ENCODE data around the gene CCL4.
"Not testable (repeated sequence)": the region's sequence is repeated elsewhere in the genome, so short reads cannot be mapped to it uniquely, and the experiment has no call there.

Gene CCL4

GRCh38 chr17:36103401-36103975 lies at the start of gene CCL4:
CCL4 (plus strand) TSS chr17:36103827; CDS start chr17:36103906, 79 bp downstream.
- not testable (repeated sequence) for DNase-seq (ENCODE audit: low read depth, low spot score)

GRCh38 chr17:36055171-36055570 lies 48.5 kb upstream of the CCL4 start:
- no peak for DNase-seq (ENCODE audit: low read depth, low spot score)

GRCh38 chr17:36055921-36056520 lies 47.6 kb upstream of the CCL4 start:
- no peak for DNase-seq (ENCODE audit: low read depth, low spot score)

DNA sequence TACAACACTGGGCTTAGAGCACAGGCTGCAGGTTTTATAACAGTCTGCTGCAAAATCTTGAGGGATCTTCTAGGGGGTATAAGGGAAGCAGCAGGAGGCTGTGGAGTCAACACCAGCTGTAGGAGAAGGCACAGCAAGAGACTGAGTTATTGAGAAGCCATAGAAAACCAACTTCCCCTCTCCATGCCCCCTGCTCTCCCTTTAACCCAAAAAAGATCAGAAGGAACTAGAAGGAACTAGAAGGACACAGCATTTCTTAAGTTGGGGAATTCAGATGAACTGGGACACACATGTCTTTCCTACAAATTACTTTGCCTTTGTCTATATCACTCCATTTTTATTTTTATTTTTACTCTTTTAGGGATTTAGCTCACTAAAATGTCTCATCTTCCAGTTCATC lies 45.7 kb upstream of the CCL4 start:
- DNase-seq (ENCODE audit: low read depth, low spot score): no peak

GRCh38 chr17:36059406-36059805 lies 44.2 kb upstream of the CCL4 start:
- DNase-seq (ENCODE audit: low read depth, low spot score): no peak

- no peak for DNase-seq (ENCODE audit: low read depth, low spot score)
Measured at GRCh38 chr17:36060816-36061215, 42.8 kb upstream of the CCL4 start.

- DNase-seq (ENCODE audit: low read depth, low spot score): no peak
Measured at GRCh38 chr17:36063786-36064541, 39.7 kb upstream of the CCL4 start, which contains the start of gene CCL18. CCL18 (plus strand) TSS chr17:36064272; CDS start chr17:36064343, 71 bp downstream.

GRCh38 chr17:36066365-36066985 lies 37.2 kb upstream of the CCL4 start:
- DNase-seq (ENCODE audit: low read depth, low spot score): no peak

- no peak for DNase-seq (ENCODE audit: low read depth, low spot score)
Measured at GRCh38 chr17:36068524-36068923, 35.1 kb upstream of the CCL4 start.

DNA sequence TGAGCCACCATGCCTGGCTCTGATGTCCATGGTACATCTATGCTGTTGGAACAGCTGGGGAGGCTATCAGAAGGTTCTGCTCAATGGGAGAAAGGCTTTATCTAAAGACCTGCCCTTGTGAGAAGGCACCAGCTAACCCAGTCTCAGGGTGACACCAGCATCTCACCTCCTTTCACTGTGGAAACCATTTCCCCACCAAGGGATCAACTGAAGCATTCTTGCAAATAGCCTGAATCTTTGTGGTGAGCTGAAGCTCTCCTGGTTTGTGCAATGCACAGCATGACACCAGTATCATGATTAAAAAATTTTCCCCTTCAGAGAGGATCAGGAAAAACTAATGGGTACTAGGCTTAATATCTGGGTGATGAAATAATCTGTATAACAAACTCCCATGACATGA lies 34.5 kb upstream of the CCL4 start:
- no peak for DNase-seq (ENCODE audit: low read depth, low spot score)

GRCh38 chr17:36070427-36070826 lies 33.2 kb upstream of the CCL4 start:
- no peak for DNase-seq (ENCODE audit: low read depth, low spot score)

DNA sequence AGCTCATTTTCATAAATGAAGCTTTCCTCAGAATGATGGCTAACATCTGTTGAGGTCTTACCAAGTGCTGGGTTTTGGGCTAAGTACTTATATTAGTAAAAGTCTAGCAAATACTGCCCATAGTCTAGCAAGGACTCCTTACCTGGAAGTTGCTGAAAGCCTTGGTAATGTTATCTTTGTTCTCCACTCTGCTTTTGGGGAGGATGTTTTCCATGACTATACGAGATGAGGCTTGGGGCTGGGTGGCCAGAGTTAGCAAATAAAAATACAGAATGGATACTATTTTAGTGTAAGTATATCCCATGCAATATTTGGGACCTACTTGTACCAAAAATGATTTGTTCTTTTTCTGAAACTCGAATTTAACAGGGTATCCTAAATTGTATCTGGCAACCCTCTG lies 31.9 kb upstream of the CCL4 start:
- no peak for DNase-seq (ENCODE audit: low read depth, low spot score)

- peak; percentile 23 for DNase-seq (ENCODE audit: low read depth, low spot score)
Measured at GRCh38 chr17:36072431-36073121, 31.1 kb upstream of the CCL4 start.

GRCh38 chr17:36074365-36074764 lies 29.3 kb upstream of the CCL4 start:
- DNase-seq (ENCODE audit: low read depth, low spot score): no peak

DNA sequence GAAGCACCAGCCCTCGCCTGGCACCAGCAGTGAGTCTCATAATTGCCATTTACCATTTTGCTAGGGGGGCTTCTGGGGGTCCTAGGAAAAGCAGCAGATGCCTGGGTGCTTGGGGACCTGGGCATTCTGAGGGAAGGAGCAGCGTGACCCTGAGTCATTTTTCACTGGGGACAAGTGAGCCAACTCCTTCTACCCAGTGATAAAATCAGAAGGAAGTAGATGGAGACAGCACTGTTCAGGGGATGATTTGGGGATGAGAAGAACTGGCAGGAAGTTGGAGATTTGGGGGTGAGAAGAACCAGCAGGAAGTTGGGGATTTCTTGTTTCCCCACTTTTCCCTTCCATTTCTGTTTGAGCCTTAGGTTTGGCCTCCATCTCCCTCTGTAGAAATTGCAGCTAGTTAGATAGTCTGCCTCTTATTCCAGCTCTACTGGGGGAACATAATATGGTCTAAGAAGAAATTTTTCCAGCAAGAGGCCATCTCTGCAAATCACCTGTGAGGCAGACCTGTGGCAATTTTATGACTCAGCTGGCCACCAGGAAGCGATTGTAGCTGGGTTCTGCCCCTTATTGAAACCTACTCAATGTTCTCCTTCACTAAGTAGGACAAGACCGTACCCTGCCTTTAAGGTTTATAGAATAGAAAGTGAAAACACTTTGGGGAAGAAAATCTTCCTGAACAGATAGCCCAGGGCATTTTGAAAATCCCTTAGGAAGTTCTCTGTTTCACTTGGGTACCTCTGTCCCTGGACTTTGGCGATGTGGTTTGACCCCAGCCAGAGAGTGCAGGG lies 21.8 kb upstream of the CCL4 start:
- DNase-seq (ENCODE audit: low read depth, low spot score): not testable (repeated sequence)

DNA sequence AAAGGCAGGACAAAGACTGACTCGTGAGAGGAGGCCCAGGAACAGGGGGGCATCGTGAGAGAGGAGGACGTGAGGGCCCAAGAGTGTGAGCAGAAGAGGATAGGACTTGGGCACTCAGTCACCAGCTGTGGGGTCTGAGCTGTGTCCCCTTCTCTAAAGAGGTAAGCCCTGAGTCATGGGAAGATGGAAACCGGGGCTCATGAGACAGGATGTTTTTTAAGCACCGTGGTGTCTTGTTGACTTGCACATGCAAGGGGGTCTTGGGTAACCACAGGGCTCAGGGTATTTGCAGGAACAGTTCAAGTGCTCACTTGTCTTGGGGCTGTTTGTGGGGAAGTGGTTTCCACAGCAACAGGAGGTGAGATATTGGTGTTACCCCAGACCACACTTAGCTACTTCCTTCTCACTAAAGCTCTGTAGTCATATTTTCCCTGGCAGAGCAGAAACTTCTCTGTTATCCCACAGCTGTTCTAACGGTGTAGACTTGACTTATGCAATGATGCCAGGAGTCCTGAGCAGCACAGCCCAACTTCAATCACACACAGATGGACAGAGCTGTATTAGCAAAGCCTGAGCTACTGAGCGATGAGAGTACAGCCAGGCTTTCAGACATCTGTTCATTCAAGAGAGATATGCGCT lies 21.0 kb upstream of the CCL4 start:
- DNase-seq (ENCODE audit: low read depth, low spot score): not testable (repeated sequence)

DNA sequence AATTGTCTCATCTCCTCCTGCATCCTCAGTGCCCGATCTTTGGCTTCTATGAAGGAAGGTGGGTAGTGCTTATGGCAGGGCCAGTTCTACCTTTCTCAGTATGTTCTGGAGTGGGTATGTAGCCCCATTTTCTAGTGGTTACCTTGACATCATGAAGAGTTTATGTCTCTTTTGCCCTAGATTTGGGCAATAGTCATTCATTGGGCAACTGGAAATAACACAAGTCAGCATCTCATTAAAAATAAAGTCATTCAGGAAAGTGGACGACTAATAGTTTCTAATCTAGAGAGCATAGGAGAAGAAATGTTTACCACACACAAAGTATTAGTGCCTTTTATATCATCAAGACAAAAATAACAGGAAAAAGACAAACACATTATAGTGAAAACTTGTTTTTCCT lies 19.9 kb upstream of the CCL4 start:
- not testable (repeated sequence) for DNase-seq (ENCODE audit: low read depth, low spot score)

DNA sequence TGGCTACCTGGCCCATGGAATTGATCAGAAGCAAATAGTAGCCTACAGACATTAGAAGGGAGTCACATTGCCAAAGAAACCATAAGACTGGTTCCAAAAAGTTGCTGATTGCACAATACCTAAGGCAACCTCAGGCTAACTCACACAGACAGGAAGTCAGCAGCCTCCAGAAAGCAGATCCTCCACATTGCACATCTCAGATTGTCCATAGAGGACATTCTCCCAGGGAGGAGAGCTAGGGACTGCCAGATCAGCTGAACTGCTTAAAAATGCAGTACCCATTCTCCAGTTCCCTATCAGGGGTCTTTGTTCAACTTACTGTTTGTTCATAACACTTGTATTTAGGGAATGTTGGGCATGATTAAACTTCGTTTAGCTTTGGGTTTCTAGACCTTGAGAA lies 17.9 kb upstream of the CCL4 start:
- DNase-seq (ENCODE audit: low read depth, low spot score): no peak

DNA sequence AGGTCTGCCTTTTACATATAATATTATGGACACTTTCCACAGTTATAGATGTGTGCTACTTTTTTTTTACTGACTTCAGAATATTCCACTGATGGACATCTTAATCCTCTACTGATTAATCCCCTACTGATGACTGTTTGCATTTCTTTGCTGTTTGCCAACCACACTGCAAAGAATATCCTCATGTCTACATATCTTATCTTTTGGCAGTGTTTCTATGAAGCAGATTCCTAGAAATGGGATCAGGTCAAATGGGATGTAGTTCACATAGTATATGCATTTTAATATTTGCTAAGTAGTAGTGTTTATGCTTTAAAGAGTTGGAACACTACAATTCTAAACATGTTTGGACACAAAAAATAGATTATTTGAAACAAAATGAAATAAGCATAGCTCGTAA lies 16.8 kb upstream of the CCL4 start:
- no peak for DNase-seq (ENCODE audit: low read depth, low spot score)

GRCh38 chr17:36087471-36087870 lies 16.2 kb upstream of the CCL4 start:
- not testable (repeated sequence) for DNase-seq (ENCODE audit: low read depth, low spot score)
